Lower lobe of right lung (tissue), 2 donors: ENCODE results near the gene EEFSEC. TPM values are rescaled to one million over a fixed set of nuclear protein-coding genes. Genes with fewer than 3 reads are reported as not detected.
A peak's percentile ranks its signal among the peaks of the same experiment; 100 is the strongest.

Experiments
- ATAC-seq, 2 donors: fragments of 200-7000 bp; cut with Tn5 transposase; one replicate each; pipeline ENCODE4 v1.9.1; 2020 to 2022; ENCODE audit warnings: mild to moderate bottlenecking in 2 of 2, moderate library complexity in 2 of 2
- DNase-seq: peaks from one replicate; pipeline ENCODE4 v3.0.0-alpha.2; 2020
- H3K27ac ChIP-seq: fragments of 200-600 bp; one replicate; pipeline ENCODE4 v1.8.0; 2022
- H3K27me3 ChIP-seq: fragments of 200-600 bp; one replicate; pipeline ENCODE4 v1.8.0; 2022; ENCODE audit warnings: low read depth
- H3K36me3 ChIP-seq: fragments of 200-600 bp; one replicate; pipeline ENCODE4 v1.8.0; 2022; ENCODE audit warnings: mild to moderate bottlenecking
- H3K4me1 ChIP-seq: fragments of 200-600 bp; one replicate; pipeline ENCODE4 v1.8.0; 2022
- H3K4me3 ChIP-seq: fragments of 200-600 bp; one replicate; pipeline ENCODE4 v1.8.0; 2022; ENCODE audit warnings: mild to moderate bottlenecking
- H3K9me3 ChIP-seq: fragments of 200-600 bp; one replicate; pipeline ENCODE4 v1.8.0; 2022
- CTCF ChIP-seq: fragments of 200-600 bp; IDR thresholded peaks from one replicate; pipeline ENCODE4 v1.8.0; 2022; ENCODE audit warnings: antibody characterized with exemption, mild to moderate bottlenecking
- intact Hi-C: fragments of 100-400 bp; cut with DNase I; formaldehyde crosslinking; loops from one replicate; pipeline ENCODE4 v1.11.0; 2022
- total RNA-seq: library from RNA; stranded (reverse); fragmentation: NEBNext Ultra II Directional; extraction: Animal tissue kit (Norgen Biotek cat#: 25700); gene quantifications from one replicate; pipeline ENCODE4 v1.2.1, GENCODE V29; 2021
- donor health status: DM: no; HTN: yes; CAD: no; lungs with severe emphysema.

EEFSEC gene
- total RNA-seq, 1 donor from 2014 or later, result 15.6 TPM

DNA sequence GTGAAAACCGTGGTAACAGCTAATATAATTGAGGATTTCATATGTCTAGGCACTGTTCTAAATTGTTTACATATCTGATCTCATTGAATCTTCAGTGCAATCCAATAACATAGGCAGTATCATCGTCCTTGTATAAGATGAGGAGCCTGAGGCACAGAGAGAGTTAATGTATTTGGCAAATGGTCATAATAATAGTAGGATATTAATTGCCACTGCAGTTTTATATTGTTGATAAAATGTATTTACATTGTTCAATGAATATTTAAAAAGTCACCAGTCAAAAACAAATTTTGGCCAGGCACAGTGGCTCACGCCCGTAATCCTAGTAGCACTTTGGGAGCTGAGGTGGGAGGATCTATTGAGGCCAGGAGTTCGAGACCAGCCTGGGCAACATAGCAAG lies 88.5 kb downstream of the EEFSEC start:
- Histone ChIP-seq H3K4me1 (no peaks in the 10 kb centered on the region), H3K4me3 (no peak overlapping the region), H3K36me3 (peaks cover under 1% of the 10 kb centered on the region), H3K27ac (no peak overlapping the region), H3K27me3 (no peaks in the 10 kb centered on the region), H3K9me3 (no peaks in the 10 kb centered on the region)
- DNase-seq (no peak), ATAC-seq (no peak)
- intact Hi-C loops, result no loop called here
- no peak for TF ChIP-seq CTCF

DNA sequence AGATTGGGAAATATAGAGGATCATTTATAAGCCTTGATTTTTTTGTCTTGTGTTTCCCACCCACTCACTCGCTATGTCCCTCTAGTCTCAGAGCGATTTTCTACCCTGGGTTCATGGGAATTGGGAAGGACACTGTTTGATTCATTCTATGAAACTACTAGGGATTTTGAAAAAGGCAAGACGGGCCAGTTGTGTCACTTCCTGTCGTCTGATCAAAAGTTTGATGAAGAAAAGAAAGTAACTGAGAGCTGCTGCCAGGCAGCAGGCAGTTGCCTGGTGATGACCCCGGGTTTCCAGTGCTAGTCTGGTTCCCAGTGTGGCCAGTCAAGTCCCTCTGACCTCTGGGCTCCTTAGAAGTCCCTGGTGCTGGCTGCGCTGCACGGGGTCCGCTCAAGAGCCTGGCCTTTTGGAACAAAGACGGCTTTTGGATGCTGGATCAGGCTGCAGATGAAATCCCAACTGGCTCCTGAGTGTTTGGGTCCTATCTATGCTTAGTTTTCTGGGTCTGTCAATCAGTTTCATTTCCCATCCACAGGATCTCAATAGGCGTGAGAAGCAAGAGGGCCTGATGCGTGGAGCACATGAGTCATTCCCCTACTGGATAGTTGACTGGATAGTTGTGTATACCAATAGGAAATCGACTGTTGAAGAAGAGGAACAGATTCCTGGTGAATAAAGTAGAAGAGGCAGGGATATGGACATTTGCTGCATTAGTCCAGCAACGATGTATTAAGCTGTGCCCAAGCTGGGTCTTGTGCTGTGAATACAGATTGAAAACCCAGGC lies 89.7 kb downstream of the EEFSEC start:
- no peaks in the 10 kb centered on the region for H3K9me3 ChIP-seq
- ATAC-seq (peak in 1 of 2 donors; percentile 31), DNase-seq (no peak)
- intact Hi-C loops, result no loop called here
- no peak overlapping the region for H3K27ac ChIP-seq
- no peaks in the 10 kb centered on the region for H3K4me1 ChIP-seq
- H3K36me3 ChIP-seq, result peaks cover 11% of the 10 kb centered on the region
- TF ChIP-seq CTCF, result no peak
- H3K4me3 ChIP-seq, result no peak overlapping the region
- no peaks in the 10 kb centered on the region for H3K27me3 ChIP-seq

DNA sequence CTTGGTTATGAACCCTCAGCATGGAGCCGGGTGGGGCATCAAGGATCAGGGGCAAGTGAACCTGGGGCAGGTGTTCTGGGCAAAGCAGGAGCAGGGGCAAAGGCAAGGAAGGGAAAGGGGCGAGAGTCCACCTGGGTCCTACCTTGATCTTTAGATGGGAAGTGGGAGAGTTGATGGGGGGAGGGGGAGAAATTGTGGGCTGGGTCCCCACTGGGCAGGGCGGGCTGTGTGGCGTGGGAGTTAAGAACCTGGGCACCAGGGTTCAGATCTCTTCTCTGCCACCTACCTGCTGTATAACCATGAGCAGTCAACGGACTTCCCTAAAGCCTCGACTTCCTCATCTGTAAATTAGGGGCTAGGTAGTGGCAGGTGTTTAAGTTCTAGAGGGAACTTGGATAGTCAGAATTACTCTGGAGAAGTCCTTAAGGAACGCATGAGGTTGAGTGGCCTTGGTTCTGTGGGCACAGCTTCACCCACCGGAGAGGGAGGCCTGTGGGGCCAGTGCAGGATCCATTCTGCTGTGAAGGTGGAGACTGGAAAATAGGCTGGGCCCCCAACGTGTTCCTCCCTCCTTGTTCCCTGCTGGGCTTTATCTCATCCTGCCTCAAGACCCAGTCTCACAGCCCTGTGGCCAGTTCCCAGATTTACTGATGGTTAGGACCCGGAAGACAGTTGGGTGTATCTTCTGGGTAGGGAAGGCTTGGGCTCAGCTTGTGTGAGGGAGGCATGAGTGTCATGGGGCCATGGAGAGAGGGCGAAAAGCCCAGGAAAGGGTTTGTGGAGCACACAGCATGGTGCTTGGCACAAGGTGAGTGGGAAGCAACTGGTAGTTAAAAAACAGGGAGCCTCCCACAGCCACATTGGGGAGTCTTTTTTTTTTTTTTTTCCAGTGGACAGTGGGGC lies 90.6 kb downstream of the EEFSEC start:
- Histone ChIP-seq H3K36me3 (peaks cover 15% of the 10 kb centered on the region), H3K27me3 (no peaks in the 10 kb centered on the region), H3K4me3 (no peak overlapping the region), H3K9me3 (no peaks in the 10 kb centered on the region), H3K27ac (no peak overlapping the region), H3K4me1 (no peaks in the 10 kb centered on the region)
- no peak for TF ChIP-seq CTCF
- intact Hi-C loops, result no loop called here
- no peak for DNase-seq
- ATAC-seq, result no peak

DNA sequence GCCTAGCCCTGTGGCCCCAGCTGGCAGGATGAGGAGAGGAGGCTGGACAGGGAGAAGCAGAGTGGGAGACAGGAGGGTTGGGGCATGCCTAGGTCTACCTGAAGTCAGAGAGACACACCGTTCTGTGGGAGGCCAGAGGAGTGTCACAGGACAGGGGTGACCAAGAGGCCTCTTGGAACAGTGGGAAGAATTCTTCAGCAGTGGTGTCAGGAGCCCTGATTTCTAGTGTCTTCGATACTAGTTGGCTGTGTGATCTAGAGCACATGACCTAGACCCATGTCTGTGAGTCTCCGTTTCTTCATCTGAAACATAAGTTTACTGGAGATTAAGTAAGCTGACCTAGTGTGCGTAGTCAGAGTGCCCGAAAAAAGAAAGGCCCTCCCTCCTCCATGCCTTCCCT lies 92.2 kb downstream of the EEFSEC start:
- Histone ChIP-seq H3K36me3 (peaks cover 15% of the 10 kb centered on the region), H3K27me3 (no peaks in the 10 kb centered on the region), H3K9me3 (no peaks in the 10 kb centered on the region), H3K4me1 (no peaks in the 10 kb centered on the region), H3K27ac (no peak overlapping the region), H3K4me3 (no peak overlapping the region)
- no peak for TF ChIP-seq CTCF
- ATAC-seq, result no peak
- no peak for DNase-seq
- intact Hi-C loops, result no loop called here

DNA sequence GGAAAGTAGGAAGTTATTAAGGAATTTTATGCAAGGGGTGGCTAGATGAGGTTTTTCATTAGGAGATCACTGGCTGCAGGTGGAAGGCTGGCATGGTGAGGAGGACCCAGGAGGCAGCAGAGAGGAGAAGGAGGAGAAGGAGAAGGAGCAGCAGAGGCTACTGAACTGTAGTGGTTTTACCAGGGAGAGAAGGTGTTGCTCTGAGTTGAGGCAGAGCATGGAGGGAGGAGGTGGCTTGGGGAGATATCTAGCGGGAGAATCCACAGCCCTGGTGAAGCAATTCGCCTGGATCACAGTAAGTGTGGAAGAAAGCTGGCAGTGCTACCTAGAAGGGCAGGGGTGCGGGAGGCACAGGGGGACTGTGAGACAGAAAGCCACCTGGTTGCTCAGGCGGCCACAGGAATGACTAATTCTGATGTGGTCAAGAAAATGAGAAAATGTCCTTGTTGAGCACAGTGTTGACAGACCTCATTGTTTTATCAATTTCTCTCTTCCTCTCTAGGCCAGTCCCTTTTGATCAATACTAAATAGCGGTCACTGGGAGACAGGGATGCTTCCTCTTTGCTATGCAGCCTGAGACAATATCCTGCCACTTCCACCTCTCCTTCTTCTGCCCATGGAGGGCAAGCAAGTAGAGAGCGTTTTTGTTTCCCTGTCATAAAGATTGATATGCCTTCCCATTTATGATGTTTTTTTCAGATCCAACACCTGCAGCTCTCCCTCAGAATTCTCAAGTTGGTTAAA lies 94.6 kb downstream of the EEFSEC start:
- Histone ChIP-seq H3K36me3 (peaks cover 15% of the 10 kb centered on the region), H3K27ac (no peak overlapping the region), H3K27me3 (no peaks in the 10 kb centered on the region), H3K9me3 (no peaks in the 10 kb centered on the region), H3K4me3 (no peak overlapping the region), H3K4me1 (no peaks in the 10 kb centered on the region)
- intact Hi-C loops, result no loop called here
- DNase-seq (no peak), ATAC-seq (no peak)
- TF ChIP-seq CTCF, result no peak
